Spleen (tissue), 7 donors: ENCODE results near the gene REX1BD.

Experiments
- POLR2A ChIP-seq, 3 donors: fragments of 450-650 bp; IDR thresholded peaks; one replicate each; pipeline ENCODE4 v1.5.1; 2017; ENCODE audit warnings: antibody characterized with exemption in 3 of 3, mild to moderate bottlenecking in 1 of 3
- POLR2AphosphoS5 ChIP-seq, 3 donors: sonication (generic); formaldehyde crosslinking; IDR thresholded peaks; one replicate each; pipeline ENCODE4 v1.5.1; 2017; ENCODE audit warnings: antibody characterized with exemption in 3 of 3
- TF ChIP-seq, protein P1 (sequence below), 11 experiments: fragments of 200-600 bp in 7 of 11; fragments of 450-650 bp in 4 of 11; sonication (generic) in 4 of 11; IDR thresholded peaks in 8 of 11; conservative IDR thresholded peaks in 3 of 11; 1 replicate in 7 of 11; 2 replicates in 4 of 11; pipeline versions ENCODE4 v1.4.0 to v1.8.0; 2016 to 2021; ENCODE audit warnings: antibody characterized with exemption in 11 of 11, inconsistent platforms in 4 of 11, mild to moderate bottlenecking in 1 of 11
- donor health status: DM: no; HTN: no; CAD: no; lungs with moderate emphysema.
- donor health status: DM: no; HTN: no; CAD: no.
- donor health status: DM: no; HTN: no; CAD: no.

GRCh38 chr19:18542941-18543813 is 45.4 kb upstream of the REX1BD start, which contains the start of gene FKBP8:
- TF ChIP-seq, protein P1, sequence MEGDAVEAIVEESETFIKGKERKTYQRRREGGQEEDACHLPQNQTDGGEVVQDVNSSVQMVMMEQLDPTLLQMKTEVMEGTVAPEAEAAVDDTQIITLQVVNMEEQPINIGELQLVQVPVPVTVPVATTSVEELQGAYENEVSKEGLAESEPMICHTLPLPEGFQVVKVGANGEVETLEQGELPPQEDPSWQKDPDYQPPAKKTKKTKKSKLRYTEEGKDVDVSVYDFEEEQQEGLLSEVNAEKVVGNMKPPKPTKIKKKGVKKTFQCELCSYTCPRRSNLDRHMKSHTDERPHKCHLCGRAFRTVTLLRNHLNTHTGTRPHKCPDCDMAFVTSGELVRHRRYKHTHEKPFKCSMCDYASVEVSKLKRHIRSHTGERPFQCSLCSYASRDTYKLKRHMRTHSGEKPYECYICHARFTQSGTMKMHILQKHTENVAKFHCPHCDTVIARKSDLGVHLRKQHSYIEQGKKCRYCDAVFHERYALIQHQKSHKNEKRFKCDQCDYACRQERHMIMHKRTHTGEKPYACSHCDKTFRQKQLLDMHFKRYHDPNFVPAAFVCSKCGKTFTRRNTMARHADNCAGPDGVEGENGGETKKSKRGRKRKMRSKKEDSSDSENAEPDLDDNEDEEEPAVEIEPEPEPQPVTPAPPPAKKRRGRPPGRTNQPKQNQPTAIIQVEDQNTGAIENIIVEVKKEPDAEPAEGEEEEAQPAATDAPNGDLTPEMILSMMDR (IDR thresholded peaks at IDR 0.05 in 8 of 11, conservative IDR thresholded peaks at IDR 0.05 in 3 of 11) = no peak
- TF ChIP-seq POLR2A (IDR thresholded peaks at IDR 0.05) = no peak
- TF ChIP-seq POLR2AphosphoS5 (IDR thresholded peaks at IDR 0.05) = peak; percentile 37 to 81 (median 45)
